Central memory CD4-positive, alpha-beta T cell (primary cell): ENCODE data around the gene ASGR2.
"Not testable (repeated sequence)": the region's sequence is repeated elsewhere in the genome, so short reads cannot be mapped to it uniquely, and the experiment has no call there.

Experiments used
- DNase-seq: peaks from one replicate; pipeline ENCODE4 v3.0.0; 2022

Gene ASGR2

DNA sequence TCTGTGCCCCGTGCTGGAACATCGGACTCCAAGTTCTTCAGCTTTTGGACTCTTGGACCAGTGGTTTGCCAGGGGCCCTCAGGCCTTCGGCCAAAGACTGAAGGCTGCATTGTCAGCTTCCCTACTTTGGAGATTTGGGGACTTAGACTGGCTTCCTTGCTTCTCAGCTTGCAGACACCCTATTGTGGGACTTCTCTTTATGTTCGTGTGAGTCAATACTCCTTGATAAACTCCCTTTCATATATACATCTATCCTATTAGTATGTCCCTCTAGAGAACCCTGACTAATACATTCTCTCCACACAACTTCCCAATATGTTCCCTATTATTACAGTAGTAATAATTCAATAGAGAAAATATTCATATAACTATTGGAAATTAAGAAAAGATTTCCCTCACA lies 9.2 kb upstream of the ASGR2 start:
- no peak for DNase-seq

DNA sequence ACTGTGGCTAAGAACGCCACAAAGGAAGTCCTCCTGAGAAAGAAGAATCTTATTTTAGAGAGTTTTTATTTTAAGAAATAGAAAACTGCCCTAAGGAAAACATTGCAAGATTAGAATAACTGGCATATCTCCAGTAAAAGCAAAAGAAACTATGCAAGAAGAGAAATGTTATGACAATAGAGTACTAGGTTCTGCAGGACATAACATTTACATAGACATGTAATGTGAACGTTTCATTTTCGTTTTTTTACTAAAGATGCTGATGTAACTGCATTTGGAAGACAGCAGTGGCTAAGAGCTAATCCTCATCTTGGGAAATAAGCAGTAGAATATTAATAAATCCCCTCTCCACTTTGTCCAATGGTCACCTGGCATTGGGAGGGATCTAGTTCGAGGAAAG lies 7.8 kb upstream of the ASGR2 start:
- no peak for DNase-seq

DNA sequence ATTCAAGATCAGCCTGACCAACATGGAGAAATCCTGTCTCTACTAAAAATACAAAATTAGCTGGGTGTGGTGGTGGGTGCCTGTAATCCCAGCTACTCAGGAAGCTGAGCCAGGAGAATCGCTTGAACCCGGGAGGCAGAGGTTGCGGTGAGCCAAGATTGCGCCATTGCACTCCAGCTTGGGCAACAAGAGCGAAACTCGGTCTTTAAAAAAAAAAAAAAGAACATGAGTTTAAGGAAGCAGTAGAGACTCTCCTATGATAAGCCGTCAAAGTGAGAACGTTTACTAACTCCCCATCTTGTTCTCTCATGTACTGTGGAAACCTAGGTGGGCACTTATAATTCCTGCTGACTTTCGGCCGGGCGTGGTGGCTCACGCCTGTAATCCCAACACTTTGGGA lies 6.0 kb upstream of the ASGR2 start:
- DNase-seq, result not testable (repeated sequence)

DNA sequence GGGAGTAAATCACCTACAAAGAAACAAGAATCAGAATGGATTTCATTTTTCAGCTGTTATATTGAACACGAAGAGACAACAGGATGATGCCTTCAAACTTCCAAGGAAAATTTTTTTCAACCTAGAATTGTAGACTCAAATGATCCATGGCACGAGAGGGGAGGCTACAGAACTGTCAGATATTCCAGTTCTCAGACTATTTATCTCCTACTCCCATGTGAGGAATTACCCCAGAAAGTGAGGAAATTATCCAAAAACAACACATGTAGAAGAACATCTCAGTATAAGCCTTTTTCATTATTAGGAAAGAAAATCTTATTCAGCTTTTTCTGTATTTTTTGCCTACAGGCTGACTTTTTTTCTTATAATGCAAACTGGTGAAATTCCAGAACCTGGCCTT lies 5.5 kb upstream of the ASGR2 start:
- no peak for DNase-seq

DNA sequence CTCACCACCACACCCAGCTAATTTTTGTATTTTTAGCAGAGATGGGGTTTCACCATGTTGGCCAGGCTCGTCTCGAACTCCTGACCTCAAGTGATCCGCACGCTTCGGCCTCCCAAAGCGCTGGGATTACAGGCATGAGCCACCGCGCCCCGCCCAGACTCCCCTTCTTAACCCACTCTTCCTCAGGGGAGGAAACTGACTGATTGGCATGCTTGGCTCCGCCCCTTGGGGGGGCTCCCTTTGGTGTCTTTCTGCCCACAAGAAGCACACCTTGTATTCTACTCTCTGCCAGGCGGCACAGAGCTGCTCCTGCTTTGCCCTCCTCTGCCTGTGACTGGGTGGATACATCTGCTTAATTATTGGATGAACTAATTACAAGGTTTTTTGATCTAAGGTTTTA lies 4.7 kb upstream of the ASGR2 start:
- no peak for DNase-seq

DNA sequence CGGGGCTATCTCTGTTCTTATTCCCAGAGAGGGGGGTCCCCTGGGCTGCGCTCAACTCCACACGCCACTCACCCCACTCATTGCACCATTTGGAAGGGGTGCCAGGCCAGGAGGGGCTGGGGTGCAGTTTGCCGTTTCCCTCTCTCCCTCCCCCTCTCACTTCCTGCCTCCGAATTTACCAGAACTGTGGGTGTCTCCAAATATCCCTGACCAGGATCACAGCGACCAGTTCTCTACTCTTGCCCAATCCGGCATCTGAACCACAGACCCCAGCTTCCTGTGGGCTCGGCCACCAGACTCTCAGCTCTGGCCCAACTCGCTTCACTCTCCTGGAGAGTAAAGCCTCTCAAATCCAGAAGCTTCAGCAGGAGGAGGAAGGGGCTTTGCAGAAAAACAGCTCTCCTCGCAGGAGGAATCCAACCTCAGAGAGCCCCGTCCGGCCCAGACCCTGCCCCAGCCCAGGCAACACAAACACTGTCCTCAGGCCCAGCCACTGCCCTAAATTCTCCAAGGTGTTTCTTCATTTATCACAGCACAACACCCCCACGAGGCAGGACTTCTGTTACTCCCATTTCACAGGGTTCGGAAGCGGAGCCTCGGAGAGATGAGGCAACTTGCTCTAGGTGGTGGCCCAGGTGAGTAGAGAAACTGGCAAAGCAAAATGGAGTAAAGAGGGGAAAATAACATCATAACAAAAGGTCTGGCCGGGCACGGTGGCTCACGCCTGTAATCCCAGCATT lies 423 bp upstream of the ASGR2 start:
- DNase-seq, result no peak

DNA sequence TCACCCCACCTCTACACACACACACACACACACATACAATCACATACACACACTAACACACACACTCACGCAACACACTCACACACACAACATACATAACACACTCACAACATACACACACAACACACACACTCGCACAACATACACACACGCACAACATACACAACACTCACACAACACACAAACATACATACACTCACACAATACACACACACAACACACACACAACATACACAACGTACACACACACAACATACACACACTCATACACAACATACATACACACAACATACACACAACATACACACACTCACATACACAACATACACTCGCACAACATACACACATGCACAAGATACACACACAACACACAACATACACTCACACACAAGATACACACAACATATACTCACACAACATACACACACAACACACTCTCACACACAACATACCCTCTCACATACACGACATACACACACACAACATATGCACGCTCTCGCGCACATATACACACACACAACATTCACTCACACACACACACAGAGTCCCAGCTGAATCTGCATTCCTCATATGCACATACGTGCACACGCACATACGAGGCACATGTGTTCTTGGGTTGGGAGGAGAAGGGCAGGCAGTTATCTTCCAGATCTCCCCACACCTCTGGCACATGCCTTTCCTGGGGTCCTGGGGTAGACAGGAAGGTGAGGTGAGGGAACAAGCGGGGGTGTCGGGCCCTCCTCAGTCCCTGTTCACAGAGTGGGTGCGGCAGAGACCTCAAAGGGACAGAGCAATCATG lies 1.1 kb downstream of the ASGR2 start:
- no peak for DNase-seq

DNA sequence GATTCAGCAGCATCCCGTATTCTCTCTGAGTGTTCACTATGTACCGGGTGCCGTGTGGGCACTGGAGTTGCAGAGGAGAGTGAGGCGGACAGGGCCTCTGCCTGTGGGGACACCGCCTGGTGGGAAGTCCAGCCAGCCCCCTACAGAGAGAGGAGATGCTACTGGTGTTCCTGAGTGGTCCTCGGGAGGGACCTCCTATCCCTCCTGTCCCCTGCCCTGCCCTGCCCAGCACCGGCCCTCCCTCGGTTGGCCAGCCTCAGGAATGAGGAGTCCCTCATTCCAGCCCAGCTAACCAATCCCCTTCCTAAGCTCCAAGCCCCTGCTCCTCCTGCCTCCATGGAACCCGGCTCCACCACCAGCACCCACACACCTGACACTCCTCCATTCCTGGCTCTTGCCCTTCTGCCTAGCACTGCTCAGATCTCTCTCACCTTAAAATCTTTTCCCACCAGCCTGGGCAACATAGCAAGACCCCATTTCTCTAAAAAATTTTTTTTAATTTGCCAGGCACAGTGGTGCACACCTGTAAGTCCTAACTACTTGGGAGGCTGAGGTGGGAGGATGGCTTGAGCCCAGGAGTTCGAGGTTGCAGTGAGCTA lies 2.0 kb downstream of the ASGR2 start:
- no peak for DNase-seq

DNA sequence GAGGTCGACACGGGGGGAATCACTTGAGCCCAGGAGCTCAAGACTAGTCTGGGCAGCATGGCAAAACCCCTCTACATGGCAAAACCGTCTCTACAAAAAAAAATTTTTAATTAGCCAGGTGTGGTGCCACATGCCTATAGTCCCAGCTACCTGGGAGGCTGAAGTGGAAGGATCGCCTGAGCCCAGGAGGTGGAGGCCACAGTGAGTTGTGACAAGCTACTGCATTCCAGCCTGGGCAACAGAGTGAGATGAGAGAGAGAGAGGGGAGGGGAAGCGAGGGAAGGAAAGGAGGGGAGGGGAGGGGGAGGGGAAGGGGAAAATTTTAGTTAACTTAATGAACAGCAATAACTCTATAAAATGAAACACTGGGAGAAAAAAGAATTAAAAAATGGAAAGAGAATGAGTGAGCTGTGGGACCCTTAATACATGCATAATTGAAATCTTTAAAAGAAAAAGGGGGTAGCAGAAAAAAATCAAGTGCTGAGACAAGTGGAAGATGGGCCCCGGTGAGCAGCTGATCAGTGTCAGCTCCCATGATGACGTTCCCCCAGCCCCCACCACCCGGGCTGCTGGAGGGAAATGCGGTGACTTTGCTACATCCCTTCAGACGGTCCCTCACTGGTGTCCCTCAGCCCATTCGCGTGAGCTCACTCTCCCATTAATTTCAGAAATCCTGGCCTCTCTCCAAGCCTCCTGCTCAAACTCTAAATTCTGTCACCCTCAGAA lies 2.7 kb downstream of the ASGR2 start:
- DNase-seq, result no peak

DNA sequence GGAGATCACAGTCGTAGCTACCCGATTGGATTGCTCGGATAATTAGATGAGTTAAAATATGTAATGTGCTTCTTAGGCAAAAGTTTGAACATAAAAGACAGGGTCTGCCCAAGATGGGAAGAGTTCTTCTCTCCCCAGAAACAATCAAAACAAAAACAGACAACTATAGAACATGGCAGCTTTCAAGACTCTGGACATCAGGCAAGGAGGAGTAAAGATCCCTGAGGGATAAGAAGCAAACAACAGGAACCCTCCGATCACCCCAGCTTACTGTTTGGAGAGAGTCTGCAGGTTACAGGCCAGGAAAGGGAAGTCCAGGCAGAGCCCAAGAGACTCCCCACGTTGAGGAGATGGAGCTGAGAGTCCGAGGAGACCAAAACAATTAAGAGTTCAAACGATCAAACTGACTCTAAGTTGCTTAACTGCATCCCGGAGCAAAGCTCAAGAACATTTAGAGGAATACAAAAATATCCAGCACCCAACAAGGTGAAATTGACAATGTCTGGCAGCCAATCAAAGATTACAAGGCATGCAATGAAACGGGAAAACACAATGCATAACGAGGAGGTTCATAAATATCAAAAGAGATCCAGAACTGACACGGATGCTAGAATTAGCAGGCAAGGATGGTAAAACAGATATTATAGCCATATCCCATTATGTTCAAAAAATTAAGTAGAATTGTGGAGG lies 3.9 kb downstream of the ASGR2 start:
- DNase-seq, result no peak

DNA sequence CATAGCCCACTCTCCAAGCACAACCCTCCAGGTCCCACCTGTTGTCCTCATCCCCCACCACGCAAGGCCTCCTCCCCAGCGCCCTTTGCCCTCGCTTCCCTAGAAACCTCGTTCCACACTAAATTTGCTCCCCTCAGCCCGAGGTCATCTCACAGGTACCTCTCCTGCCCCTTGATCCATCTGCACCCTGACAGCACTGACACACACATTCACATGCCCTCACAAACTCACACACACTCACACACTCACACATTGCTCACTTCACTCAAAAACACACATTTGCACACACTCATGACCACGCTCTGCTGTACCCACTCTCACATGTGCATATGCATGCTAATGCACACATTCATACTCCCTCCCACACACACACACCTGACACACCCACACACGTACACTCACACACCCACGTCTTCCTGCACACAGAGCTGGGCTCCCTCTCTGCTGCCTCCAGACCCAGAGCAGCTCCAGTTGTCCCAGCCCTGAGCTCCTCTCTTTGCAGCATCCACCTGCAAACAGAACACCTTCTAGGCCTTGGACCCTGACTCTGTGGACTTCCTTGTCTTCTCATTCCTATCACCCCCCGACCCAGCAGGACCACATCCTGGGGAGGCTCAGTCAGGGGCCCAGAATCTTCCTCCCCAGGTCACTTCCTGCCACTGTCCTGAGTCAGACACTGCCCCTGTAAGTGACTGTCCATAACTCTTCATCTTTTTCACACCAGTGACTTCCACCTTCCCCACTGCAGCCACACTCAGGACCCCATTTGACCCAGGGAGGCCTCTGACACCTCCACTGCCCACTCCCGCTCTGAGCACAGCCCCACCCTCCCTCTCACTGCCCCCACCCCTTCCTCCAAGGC lies 4.9 kb downstream of the ASGR2 start:
- no peak for DNase-seq

DNA sequence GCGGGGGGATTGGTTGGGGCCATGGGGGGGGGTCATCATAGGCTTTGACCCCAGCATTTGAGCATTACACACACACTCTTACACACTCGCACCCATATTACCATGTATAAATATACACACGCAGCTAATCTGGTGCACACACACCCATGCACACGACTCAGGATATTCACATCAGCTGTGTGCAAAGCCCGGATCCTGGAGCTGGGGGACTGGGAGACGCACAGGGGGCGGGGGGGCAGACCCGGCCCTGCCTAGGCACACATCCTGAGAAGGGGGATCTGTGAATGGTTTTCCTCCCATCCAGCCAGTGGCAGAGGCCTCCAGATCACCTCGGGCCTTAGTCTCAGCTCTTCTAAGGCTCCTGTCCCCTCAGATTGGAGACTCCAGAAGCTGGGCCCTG lies 5.6 kb downstream of the ASGR2 start:
- no peak for DNase-seq

DNA sequence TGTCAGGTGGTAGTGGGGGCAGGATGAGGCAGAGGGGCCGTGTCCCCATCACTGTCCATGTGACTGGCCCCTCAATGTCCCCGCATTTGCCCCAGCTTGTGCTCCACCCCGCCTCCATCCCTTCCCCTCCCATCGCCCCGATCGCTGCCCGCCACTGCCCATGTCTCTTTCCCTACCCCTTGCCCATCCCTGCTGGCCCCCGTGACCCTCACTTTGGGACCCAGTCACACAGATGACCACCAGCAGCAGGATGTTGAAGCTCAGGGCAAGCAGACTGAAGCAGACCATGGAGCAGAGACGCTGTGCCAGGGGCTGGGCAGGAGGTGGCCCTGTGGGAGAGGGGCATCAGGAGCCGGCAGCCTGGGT lies 6.1 kb downstream of the ASGR2 start:
- DNase-seq, result no peak

DNA sequence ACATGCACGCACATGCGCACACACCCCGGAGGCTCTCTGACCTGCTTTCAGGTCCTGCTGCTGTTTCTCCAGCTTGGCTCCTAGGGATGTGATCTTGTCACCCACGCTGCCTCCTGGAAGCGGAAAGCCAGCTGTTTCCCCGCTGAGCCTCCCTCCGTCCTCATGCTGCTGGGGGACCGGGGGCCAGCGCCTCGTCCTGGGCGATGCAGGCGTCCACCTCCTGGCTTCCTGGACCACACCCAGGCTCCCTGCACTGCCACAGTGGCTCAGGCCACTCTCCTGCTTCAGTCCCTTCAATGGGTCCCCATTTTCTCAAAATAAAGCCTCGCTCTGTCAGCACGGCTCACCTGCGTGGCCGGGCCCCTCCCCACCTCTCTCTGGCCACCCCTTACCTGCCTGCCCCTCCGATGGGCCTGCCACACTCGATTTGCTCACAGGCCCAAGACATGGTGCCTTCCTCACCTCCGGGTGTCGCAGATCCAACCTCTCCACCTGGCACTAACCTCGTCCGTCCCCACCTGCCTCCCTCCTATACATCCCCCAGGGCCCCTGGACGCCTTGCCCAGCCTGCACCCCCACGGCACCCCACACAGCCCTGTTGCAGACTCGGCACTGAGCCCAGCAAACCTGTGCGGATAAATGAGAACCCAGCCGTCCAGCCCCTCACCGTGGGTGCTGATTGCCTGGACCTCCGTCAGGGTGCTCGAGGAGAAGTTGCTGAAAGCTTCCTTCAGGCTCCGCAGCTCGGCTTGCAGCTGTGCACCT lies 6.6 kb downstream of the ASGR2 start:
- no peak for DNase-seq

DNA sequence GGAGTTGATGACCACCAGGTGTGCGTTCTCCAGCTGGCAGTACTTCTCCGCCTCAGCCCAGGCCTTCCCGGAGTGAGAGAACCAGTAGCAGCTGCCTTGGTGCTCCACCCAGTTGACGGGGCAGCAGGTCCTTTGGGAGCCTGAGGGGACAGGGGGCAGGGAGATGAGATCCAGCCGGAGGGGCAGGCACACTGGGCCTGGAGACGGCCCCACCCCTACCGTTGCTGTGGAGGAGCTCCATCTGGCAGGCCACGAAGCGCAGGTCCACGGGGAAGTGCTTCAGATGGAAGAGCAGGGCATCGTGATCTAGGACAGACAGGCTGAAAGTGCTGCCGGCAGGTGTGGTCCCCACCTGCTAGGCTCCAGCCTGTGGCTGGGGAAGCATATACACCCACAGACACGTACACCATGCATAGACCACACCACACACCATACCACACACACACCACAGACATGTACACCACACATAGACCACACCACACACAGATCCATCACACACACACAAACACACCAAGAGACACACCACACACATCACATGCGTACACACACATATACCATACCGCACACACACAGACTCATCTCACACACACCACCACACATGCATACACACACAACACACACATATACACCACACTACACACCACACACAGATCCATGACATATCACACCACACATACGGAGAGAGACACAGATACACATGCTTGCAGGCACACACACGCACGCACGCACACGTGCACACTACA lies 7.4 kb downstream of the ASGR2 start:
- no peak for DNase-seq

DNA sequence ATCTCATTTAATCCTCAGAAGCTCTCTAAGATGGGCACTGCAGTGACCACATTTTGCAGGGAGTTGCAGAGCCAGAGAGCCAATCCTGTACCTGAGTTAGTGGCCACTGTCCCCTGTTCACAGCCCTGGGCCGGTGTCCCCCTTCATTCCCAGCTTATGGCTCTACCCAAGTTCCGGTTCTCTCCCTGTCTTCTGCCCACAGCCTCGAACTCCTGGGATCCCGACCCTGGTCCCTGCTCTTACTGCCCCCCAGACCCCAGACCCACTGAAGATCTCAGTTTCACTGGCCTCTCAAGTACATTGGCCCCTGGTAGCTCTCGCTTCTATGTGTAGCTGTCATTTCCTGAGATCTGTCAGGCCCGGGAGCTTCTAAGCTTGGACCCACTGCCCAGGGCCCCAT lies 12.2 kb downstream of the ASGR2 start:
- no peak for DNase-seq

DNA sequence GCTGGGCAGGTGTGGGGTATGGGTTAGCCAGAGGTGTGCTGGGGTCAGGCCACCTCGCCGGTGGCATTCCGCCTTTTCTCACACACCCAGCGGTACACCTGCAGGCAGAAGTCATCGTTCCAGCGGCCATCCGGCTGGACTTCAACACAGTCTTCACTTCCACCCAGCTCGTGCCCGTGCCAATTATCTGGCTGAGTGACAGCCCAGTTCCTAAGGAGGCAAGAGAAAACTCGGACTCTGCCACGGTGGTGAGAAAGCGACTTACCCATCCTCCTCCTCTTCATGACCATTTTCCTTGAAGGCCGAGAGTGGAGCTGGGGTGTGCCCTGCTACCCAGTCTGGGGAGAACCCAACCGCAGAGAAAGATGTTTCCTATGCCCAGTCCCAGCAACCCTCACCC lies 13.1 kb downstream of the ASGR2 start:
- DNase-seq, result no peak

DNA sequence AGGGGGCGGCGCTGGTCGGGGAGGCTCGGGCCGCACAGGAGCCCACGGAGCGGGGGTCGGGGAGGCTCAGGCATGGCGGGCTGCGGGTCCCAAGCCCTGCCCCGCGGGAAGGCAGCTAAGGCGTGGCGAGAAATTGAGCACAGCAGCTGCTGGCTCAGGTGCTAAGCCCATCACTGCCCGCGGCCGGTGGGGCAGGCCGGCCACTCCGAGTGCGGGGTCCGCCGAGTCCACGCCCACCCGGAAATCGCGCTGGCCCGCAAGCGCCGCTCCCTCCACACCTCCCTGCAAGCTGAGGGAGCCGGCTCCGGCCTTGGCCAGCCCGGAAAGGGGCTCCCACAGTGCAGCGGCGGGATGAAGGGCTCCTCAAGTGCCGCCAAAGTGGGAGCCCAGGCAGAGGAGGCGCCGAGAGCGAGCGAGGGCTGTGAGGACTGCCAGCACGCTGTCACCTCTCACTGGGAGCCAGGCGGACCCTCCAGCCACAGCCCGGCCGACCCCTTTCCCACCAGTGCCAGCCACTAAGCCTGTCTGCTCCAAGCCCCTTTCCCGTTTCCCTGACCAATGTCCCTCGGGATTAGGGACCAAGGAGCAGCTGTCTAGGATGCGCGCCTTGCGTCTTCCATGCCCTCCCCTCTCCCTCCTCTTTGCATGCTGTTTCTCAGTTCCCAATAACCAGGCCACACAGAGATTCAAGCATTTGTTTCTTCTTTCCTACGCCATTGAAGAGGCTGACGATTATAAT lies 13.8 kb downstream of the ASGR2 start:
- not testable (repeated sequence) for DNase-seq

DNA sequence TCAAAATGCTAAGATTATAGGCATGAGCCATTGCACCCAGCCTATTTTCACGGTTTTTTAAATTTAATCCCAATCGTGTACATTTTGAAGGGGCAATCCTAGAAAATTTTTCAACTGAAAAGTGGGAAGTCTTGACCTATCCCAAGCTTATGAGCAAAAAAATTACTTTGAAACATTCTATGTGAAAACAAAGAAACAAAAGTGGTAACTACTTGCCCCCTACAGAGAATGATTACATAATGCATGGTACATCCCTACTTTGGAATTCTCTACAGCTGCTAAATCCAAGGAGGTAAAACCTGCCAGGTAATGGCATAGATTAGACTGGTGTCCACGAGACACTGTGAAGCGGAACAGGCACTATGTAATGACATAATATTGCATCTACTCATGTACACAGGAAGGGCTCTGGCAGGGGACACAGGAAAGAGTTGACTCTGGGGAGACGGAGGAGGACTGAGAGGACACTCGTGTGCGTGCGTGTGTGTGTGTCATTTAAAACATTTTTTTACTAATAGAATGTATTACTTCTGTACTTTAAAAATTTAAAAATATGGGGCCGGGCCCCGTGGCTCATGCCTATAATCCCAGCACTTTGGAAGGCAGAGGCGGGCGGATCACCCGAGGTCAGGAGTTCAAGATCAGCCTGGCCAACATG lies 15.7 kb downstream of the ASGR2 start:
- DNase-seq, result no peak
